Measurements from ENCODE around the gene SUOX. TPM values are rescaled to one million over a fixed set of nuclear protein-coding genes. Genes with fewer than 3 reads are reported as not detected.
A peak's percentile ranks its signal among the peaks of the same experiment; 100 is the strongest.

SUOX gene
- total RNA-seq, 1 donor from 2014 or later = 34.6 TPM

- peaks cover 17% of the 10 kb centered on the region for H3K36me3 Mint-ChIP-seq
- no peaks in the 10 kb centered on the region for H3K9me3 Mint-ChIP-seq
Observed at GRCh38 chr12:56046027-56046780, 49.1 kb downstream of the SUOX start.

DNA sequence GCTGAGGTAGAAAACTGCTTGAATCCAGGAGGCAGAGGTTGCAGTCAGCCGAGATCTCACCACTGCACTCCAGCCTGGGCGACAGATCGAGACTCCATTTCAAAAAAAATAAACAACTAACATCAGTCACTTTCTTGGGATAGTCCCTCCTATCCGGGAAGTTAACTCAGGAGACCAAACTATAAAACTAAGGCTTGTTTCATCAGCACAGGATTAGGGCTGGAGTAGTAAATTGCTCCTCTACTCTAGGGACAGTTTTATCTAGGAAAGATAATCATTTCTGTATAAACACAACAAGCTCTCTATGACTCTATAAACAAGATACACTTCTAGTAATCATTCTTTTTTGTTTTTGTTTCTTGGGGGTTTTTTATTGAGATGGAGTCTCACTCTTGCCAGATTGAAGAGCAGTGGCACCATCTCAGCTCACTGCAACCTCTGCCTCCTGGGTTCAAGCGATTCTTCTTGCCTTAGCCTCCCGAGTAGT, 56.4 kb downstream of the SUOX start:
- Mint-ChIP-seq H3K9me3 (no peaks in the 10 kb centered on the region), H3K27me3 (no peaks in the 10 kb centered on the region), H3K36me3 (no peaks in the 10 kb centered on the region), H3K4me3 (no peak overlapping the region), H3K27ac (no peak overlapping the region), H3K4me1 (ENCODE audit: unreplicated experiment) (no peaks in the 10 kb centered on the region)
- no peak for DNase-seq (ENCODE audit: extremely low spot score, unreplicated experiment)
- TF ChIP-seq CTCF (conservative IDR thresholded peaks at IDR 0.05) = no peak

More at GRCh38 chr12:56046027-56046780, 49.1 kb downstream of the SUOX start:
- DNase-seq (ENCODE audit: extremely low spot score, unreplicated experiment) = no peak
- H3K27me3 Mint-ChIP-seq = no peaks in the 10 kb centered on the region
- no peak overlapping the region for H3K4me3 Mint-ChIP-seq
- peak overlapping the region; percentile 42 for H3K27ac Mint-ChIP-seq
- no peak for TF ChIP-seq CTCF (conservative IDR thresholded peaks at IDR 0.05)
- H3K4me1 Mint-ChIP-seq (ENCODE audit: unreplicated experiment) = peaks cover 20% of the 10 kb centered on the region

Other genes with a start within 250 kb of the SUOX start
- gene SARNP, start 179.6 kb upstream of the SUOX start, total RNA-seq (ENCODE audit: low replicate concordance) = 51.4 and 75.9 TPM in 2 replicates
- gene ORMDL2, start 179.2 kb upstream of the SUOX start, total RNA-seq (ENCODE audit: low replicate concordance) = 50.9 and 76.1 TPM in 2 replicates
- 30.0 and 34.6 TPM in 2 replicates for gene DNAJC14, start 167.7 kb upstream of the SUOX start, total RNA-seq (ENCODE audit: low replicate concordance)
- 0.38 and 0.48 TPM in 2 replicates for gene MMP19, start 154.3 kb upstream of the SUOX start, total RNA-seq (ENCODE audit: low replicate concordance)
- gene PYM1, start 69.4 kb upstream of the SUOX start, total RNA-seq (ENCODE audit: low replicate concordance) = 28.0 and 33.7 TPM in 2 replicates
- gene DGKA, start 66.1 kb upstream of the SUOX start, total RNA-seq (ENCODE audit: low replicate concordance) = 28.6 and 46.6 TPM in 2 replicates
- gene PMEL, start 31.2 kb upstream of the SUOX start, total RNA-seq (ENCODE audit: low replicate concordance) = 1.4 and 136 TPM in 2 replicates
- gene CDK2, start 30.4 kb upstream of the SUOX start, total RNA-seq (ENCODE audit: low replicate concordance) = 52.8 and 82.8 TPM in 2 replicates
- gene RAB5B, start 23.2 kb upstream of the SUOX start, total RNA-seq (ENCODE audit: low replicate concordance) = 105 and 131 TPM in 2 replicates
- gene IKZF4, start 23.8 kb downstream of the SUOX start, total RNA-seq (ENCODE audit: low replicate concordance) = 6.1 and 21.0 TPM in 2 replicates
- 20.2 and 38.7 TPM in 2 replicates for gene RPS26, start 44.6 kb downstream of the SUOX start, total RNA-seq (ENCODE audit: low replicate concordance)
- 76.5 and 176 TPM in 2 replicates for gene ERBB3, start 82.9 kb downstream of the SUOX start, total RNA-seq (ENCODE audit: low replicate concordance)
- 115 and 141 TPM in 2 replicates for gene PA2G4, start 107.3 kb downstream of the SUOX start, total RNA-seq (ENCODE audit: low replicate concordance)
- 4,566 and 4,714 TPM in 2 replicates for gene RPL41, start 119.4 kb downstream of the SUOX start, total RNA-seq (ENCODE audit: low replicate concordance)
- gene ZC3H10, start 121.0 kb downstream of the SUOX start, total RNA-seq (ENCODE audit: low replicate concordance) = 11.6 and 12.1 TPM in 2 replicates
- 81.4 and 96.3 TPM in 2 replicates for gene ESYT1, start 131.0 kb downstream of the SUOX start, total RNA-seq (ENCODE audit: low replicate concordance)
- 66.2 and 161 TPM in 2 replicates for gene MYL6B, start 155.3 kb downstream of the SUOX start, total RNA-seq (ENCODE audit: low replicate concordance)
- 1,223 and 1,943 TPM in 2 replicates for gene MYL6, start 161.1 kb downstream of the SUOX start, total RNA-seq (ENCODE audit: low replicate concordance)
- 92.8 and 147 TPM in 2 replicates for gene SMARCC2, start 192.2 kb downstream of the SUOX start, total RNA-seq (ENCODE audit: low replicate concordance)
- gene RNF41, start 224.6 kb downstream of the SUOX start, total RNA-seq (ENCODE audit: low replicate concordance) = 33.7 and 37.7 TPM in 2 replicates
- 37.5 and 40.0 TPM in 2 replicates for gene NABP2, start 227.1 kb downstream of the SUOX start, total RNA-seq (ENCODE audit: low replicate concordance)
- 23.0 and 37.7 TPM in 2 replicates for gene SLC39A5, start 232.8 kb downstream of the SUOX start, total RNA-seq (ENCODE audit: low replicate concordance)

All from type B pancreatic cell (in vitro differentiated cells).